ENCODE measurements around the gene KIAA1328. TPM values are rescaled to one million over a fixed set of nuclear protein-coding genes. Genes with fewer than 3 reads are reported as not detected.

KIAA1328 gene
- total RNA-seq, 2 donors from 2014 or later = 14.4 to 22.7 TPM

DNA sequence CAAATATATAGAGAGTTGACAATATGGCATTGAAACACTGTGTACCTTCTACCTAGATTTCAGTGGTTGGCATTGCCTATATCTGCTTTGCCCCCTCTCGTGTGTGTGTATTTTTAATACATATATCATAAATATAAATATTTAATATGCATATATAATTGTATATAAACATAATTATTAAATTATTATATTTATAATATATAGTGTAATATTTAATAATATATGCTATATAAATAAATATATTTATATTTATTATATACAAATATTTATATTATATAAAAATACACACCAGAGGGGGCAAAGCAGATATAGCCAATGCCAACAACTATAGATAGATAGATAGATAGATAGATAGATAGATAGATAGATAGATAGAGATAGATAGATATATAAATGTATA is 124.1 kb downstream of the KIAA1328 start:
- DNase-seq (ENCODE audit: low spot score) (no peak), ATAC-seq (ENCODE audit: insufficient number of reproducible peaks, low FRiP score, low read depth) (no peak)
- H3K9me3 ChIP-seq = no peaks in the 10 kb centered on the region
- H3K27me3 ChIP-seq (replicated peaks; ENCODE audit: insufficient read depth) = no peaks in the 10 kb centered on the region
- H3K4me1 ChIP-seq (ENCODE audit: control insufficient read depth in 1 of 2, low read depth in 2 of 2) = no peaks in the 10 kb centered on the region
- no peaks in the 10 kb centered on the region for H3K36me3 ChIP-seq
- H3K27ac ChIP-seq = no peak overlapping the region
- TF ChIP-seq, protein P1, sequence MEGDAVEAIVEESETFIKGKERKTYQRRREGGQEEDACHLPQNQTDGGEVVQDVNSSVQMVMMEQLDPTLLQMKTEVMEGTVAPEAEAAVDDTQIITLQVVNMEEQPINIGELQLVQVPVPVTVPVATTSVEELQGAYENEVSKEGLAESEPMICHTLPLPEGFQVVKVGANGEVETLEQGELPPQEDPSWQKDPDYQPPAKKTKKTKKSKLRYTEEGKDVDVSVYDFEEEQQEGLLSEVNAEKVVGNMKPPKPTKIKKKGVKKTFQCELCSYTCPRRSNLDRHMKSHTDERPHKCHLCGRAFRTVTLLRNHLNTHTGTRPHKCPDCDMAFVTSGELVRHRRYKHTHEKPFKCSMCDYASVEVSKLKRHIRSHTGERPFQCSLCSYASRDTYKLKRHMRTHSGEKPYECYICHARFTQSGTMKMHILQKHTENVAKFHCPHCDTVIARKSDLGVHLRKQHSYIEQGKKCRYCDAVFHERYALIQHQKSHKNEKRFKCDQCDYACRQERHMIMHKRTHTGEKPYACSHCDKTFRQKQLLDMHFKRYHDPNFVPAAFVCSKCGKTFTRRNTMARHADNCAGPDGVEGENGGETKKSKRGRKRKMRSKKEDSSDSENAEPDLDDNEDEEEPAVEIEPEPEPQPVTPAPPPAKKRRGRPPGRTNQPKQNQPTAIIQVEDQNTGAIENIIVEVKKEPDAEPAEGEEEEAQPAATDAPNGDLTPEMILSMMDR (IDR thresholded peaks at IDR 0.05) = no peak
- H3K4me3 ChIP-seq = no peak overlapping the region

- no peak for ATAC-seq (ENCODE audit: insufficient number of reproducible peaks, low FRiP score, low read depth)
- H3K36me3 ChIP-seq = peaks cover 8% of the 10 kb centered on the region
- no peak overlapping the region for H3K4me3 ChIP-seq
- no peaks in the 10 kb centered on the region for H3K27me3 ChIP-seq (replicated peaks; ENCODE audit: insufficient read depth)
- H3K4me1 ChIP-seq (ENCODE audit: control insufficient read depth in 1 of 2, low read depth in 2 of 2) = no peaks in the 10 kb centered on the region
- no peak overlapping the region for H3K27ac ChIP-seq
- TF ChIP-seq, protein P1 (IDR thresholded peaks at IDR 0.05) = no peak
- H3K9me3 ChIP-seq = no peaks in the 10 kb centered on the region
- no peak for DNase-seq (ENCODE audit: low spot score)
Measured at GRCh38 chr18:36960038-36960437, 131.1 kb downstream of the KIAA1328 start.

DNA sequence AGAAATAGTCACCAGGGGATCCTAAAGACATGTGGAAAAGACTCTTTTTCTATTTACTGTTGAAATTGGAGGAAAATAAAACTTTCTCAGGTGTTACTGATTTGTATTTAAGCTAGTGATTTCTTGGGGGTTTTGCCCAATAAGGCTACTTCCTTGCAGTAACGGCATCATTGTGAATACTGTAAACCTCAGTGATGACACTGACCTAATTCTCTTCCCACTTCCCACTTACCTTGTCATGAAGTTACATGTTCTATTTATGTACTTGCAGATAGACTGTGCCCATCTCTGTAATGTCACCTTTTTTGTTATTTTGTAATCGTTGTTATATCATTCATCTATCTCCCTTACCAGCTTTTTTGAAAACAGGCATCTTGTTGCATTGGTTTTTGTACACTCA is 134.5 kb downstream of the KIAA1328 start:
- DNase-seq (ENCODE audit: low spot score) (no peak), ATAC-seq (ENCODE audit: insufficient number of reproducible peaks, low FRiP score, low read depth) (no peak)
- Histone ChIP-seq H3K27ac (no peak overlapping the region), H3K36me3 (peaks cover 8% of the 10 kb centered on the region), H3K4me1 (ENCODE audit: control insufficient read depth in 1 of 2, low read depth in 2 of 2) (no peaks in the 10 kb centered on the region), H3K4me3 (no peak overlapping the region), H3K27me3 (replicated peaks; ENCODE audit: insufficient read depth) (no peaks in the 10 kb centered on the region), H3K9me3 (no peaks in the 10 kb centered on the region)
- TF ChIP-seq, protein P1 (IDR thresholded peaks at IDR 0.05) = no peak

GRCh38 chr18:36974686-36975085 is 145.8 kb downstream of the KIAA1328 start:
- Histone ChIP-seq H3K27ac (no peak overlapping the region), H3K9me3 (no peaks in the 10 kb centered on the region), H3K27me3 (replicated peaks; ENCODE audit: insufficient read depth) (no peaks in the 10 kb centered on the region), H3K4me3 (no peak overlapping the region), H3K36me3 (peaks cover 3% of the 10 kb centered on the region), H3K4me1 (ENCODE audit: control insufficient read depth in 1 of 2, low read depth in 2 of 2) (no peaks in the 10 kb centered on the region)
- DNase-seq (ENCODE audit: low spot score) (no peak), ATAC-seq (ENCODE audit: insufficient number of reproducible peaks, low FRiP score, low read depth) (no peak)
- TF ChIP-seq, protein P1 (IDR thresholded peaks at IDR 0.05) = no peak

DNA sequence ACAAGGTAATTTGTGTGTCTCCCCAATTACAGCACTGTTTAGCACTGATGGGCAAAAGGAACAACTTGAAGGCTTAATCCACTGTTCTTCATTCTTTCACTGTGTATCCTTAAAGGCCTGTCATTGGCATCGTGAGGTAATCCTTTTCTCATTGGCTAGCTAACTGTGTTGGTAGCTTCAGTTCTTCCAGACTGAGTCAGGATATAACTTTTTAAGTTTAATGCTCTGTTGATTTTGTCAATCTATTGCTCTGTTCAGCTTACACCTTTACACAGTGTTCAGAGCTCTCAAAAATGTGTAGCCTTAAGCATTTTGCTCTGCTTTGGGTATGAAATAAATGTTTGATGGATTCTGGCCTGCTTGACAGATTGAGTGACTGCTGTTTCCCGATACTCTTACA is 148.2 kb downstream of the KIAA1328 start:
- no peak overlapping the region for H3K27ac ChIP-seq
- no peak overlapping the region for H3K4me3 ChIP-seq
- H3K27me3 ChIP-seq (replicated peaks; ENCODE audit: insufficient read depth) = no peaks in the 10 kb centered on the region
- peaks cover 4% of the 10 kb centered on the region for H3K36me3 ChIP-seq
- no peaks in the 10 kb centered on the region for H3K4me1 ChIP-seq (ENCODE audit: control insufficient read depth in 1 of 2, low read depth in 2 of 2)
- no peak for ATAC-seq (ENCODE audit: insufficient number of reproducible peaks, low FRiP score, low read depth)
- no peak for DNase-seq (ENCODE audit: low spot score)
- TF ChIP-seq, protein P1 (IDR thresholded peaks at IDR 0.05) = no peak
- no peaks in the 10 kb centered on the region for H3K9me3 ChIP-seq
